VCaP (cell line): ENCODE results near the gene FOXP4.

Experiments
- H3K27ac ChIP-seq: fragments of 450-650 bp; 2 replicates; pipeline ENCODE4 v1.5.1; 2017
- TF ChIP-seq, protein P1 (sequence below): fragments of 450-650 bp; conservative IDR thresholded peaks from 2 replicates; pipeline ENCODE4 v1.5.1; 2017; ENCODE audit warnings: mild to moderate bottlenecking, moderate library complexity

Gene FOXP4

DNA sequence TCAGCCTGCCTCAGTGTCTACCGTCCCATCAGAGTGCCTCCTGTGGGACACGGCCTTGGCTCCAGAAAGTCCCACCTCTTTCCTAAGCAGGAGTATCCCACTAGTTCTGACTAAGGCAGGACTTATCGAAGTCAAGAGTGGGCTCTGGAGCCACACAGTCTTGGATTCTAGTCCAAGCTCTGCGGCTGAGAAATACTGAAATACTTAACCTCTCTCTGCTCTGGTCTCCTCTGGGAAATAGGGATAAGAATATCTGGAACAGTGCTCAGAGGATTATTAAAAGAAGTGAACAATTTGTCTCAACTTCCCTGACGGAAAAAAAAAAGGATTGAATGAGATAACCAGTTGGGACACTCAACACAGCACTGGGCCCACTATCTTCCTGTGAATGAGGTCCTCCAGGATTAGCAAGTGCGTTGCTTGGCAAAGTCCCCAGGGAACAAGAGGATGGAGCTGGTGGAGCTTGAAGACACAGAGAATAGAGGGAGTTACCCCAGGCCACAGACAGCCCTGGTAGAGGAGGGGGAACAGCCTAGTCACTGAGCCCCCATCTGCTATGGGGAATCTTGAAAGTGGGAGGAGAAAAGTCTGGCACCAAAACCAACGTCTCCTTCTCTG is 34.6 kb upstream of the FOXP4 start:
- TF ChIP-seq, protein P1, sequence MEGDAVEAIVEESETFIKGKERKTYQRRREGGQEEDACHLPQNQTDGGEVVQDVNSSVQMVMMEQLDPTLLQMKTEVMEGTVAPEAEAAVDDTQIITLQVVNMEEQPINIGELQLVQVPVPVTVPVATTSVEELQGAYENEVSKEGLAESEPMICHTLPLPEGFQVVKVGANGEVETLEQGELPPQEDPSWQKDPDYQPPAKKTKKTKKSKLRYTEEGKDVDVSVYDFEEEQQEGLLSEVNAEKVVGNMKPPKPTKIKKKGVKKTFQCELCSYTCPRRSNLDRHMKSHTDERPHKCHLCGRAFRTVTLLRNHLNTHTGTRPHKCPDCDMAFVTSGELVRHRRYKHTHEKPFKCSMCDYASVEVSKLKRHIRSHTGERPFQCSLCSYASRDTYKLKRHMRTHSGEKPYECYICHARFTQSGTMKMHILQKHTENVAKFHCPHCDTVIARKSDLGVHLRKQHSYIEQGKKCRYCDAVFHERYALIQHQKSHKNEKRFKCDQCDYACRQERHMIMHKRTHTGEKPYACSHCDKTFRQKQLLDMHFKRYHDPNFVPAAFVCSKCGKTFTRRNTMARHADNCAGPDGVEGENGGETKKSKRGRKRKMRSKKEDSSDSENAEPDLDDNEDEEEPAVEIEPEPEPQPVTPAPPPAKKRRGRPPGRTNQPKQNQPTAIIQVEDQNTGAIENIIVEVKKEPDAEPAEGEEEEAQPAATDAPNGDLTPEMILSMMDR: no peak
- no peak overlapping the region for H3K27ac ChIP-seq

DNA sequence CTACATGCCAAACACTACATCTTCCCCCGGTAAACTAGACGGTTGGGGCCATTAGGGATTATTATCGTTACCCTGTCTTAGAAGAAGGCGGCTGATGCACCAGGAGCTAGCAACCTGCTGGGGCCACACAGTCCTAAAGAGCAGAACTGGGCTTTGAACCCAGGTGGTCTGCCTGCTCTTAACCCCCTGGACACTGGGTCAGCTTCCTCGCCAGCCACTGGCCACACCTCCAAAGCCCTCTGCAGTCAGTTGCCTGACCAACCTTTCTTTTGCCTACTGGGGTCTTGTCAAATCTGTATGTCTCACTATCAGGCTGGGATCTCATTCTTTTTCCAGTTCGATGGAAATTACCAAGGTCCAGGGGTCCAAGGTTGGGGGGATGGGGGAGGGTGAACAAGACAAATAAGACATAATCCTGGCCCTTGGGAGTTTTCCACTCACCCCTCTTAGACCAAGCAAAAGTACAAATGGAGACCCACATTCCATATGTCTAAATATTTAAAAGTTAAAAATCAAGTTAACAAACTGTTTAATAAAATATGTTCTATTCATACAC is 34.0 kb upstream of the FOXP4 start:
- no peak overlapping the region for H3K27ac ChIP-seq
- TF ChIP-seq, protein P1: no peak

DNA sequence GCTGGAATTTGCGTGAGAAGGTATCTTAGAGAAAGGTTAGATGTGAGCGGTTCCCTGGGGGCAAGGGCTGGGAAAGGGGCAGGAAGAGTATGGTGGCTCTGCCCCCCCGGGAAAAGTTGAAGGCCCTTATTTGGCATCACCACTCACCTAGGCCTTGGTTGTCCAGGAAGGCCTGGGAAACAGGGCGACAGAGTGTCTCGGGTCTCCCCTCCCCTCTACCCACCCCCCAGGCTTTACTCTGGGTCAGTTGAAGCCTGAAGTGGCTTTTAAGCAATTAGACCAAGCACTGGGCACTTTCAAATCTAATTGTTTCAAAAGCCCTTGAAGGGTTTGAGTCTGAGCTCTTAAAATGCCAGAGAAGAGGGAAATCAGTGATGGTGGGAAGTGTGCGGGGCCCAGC is 30.2 kb upstream of the FOXP4 start:
- TF ChIP-seq, protein P1: no peak
- H3K27ac ChIP-seq: no peak overlapping the region

DNA sequence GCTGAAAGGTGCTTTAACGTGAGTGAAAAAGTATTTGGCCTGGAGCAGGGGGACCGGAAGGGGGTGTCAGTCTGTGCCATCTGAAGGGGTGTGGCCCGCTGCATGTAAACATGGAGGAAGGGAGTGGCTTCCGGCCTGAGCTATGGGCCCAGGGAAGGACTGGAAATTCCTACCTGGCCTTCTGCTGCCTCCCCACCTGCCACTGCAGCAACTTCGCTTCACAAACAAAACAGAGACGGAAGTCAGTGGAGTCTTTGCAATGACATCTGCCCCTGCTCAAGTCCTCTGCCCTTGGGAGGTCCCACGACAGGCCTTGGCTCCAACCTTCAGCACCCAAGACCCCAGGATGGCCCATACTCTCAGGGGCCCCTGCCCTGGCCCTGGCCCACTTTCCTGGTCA is 28.1 kb upstream of the FOXP4 start:
- no peak overlapping the region for H3K27ac ChIP-seq
- TF ChIP-seq, protein P1: no peak

DNA sequence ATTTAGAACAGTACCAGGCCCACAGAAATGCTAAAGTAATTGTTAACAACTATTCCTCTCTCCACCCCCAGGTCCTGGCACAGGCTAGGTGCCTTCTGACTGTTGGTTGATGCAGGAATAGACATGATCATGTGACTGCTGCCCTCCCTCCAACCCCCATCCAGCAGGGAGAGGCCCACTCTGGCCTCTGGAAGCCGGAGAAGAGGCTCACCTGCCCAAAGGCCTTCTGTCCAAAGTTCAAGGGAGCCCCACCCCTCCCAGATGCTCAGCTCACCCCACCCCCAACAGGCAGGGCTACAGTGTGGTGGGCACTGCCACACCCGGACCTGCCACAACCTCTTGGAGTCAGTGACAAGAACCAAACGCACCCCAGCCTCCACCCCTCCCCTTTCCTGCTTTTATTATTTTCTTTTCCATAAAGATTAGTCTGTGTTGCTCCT is 26.9 kb upstream of the FOXP4 start:
- peak overlapping the region; percentile 79 for H3K27ac ChIP-seq
- TF ChIP-seq, protein P1: no peak

DNA sequence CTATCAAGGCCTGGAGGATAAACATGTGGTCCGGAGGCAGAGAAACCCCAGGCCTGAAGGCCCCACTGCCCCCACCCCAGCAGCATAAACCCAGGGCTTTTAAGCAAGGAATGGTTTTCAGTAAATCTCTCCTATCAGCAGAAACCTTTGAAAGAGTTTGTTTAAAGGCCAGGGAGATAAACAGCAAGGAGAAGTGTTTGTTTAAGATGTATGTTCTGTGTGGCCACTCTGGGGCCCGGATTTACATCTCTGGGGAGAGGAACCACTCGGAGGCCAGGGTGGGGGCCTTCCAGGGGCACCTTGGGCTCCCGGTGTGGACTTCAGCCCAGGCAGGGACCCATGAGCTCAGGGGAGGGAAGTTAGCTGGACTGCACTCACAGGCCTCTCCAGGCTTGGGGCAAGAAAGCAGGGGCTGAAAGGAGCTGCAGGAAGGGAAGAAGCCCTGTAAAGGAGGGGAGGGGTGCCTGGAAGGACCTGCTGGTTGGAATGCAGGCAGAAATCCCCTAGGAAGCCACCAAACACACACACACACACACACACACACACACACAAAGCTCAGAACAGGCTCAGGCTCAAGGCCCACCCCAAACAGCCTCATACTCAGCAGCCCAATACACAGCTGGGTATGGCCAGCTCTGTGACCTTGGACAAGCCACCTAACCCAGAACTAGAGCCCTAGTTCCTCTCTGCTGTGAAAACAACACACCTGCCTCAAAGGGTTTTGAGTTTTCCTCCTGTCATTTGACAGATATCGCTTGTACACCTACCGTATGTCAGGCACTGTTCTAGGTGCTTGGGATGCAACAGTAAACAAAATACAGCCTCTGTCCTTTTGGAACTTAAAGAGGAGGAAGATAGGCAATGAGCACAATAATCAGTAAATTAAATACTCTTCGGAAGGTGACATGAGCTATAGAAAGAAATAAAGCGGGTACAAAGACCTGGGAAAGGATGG is 26.2 kb upstream of the FOXP4 start:
- H3K27ac ChIP-seq: peak overlapping the region; percentile 79
- TF ChIP-seq, protein P1: no peak
